ENCODE measurements around the gene HOXB8. TPM values are rescaled to one million over a fixed set of nuclear protein-coding genes. Genes with fewer than 3 reads are reported as not detected.

HOXB8 gene
- total and polyA plus RNA-seq, 10 of the 15 experiments (the other 5 are each of a cell fraction or from before 2014, with no cell fraction given), result 0.21 TPM; not detected in 9

GRCh38 chr17:48571024-48571818, 43.9 kb downstream of the HOXB8 start:
- 84% methylated on average over 26 of the region's 26 CpGs for WGBS (ENCODE audit: insufficient coverage, insufficient replicate concordance, low lambda C conversion rate, missing lambda C conversion rate)
- H3K9me3 ChIP-seq (replicated peaks; ENCODE audit: control insufficient read depth, insufficient read depth, low read length), result no peaks in the 10 kb centered on the region
- ATAC-seq, result no peak
- no peak for TF ChIP-seq CEBPZ (IDR thresholded peaks at IDR 0.05; ENCODE audit: low read depth, low read length)
- no peak for TF ChIP-seq SMARCA5 (IDR thresholded peaks at IDR 0.05)
- no peak for TF ChIP-seq RFX5 (IDR thresholded peaks at IDR 0.05; ENCODE audit: low read depth, low read length)
- no peak for TF ChIP-seq PRDM15 (CRISPR knock-in tag; IDR thresholded peaks at IDR 0.05)
- TF ChIP-seq MTA2 (IDR thresholded peaks at IDR 0.05; ENCODE audit: low read depth), result no peak
- TF ChIP-seq, protein P1, sequence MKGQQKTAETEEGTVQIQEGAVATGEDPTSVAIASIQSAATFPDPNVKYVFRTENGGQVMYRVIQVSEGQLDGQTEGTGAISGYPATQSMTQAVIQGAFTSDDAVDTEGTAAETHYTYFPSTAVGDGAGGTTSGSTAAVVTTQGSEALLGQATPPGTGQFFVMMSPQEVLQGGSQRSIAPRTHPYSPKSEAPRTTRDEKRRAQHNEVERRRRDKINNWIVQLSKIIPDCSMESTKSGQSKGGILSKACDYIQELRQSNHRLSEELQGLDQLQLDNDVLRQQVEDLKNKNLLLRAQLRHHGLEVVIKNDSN (IDR thresholded peaks at IDR 0.05; ENCODE audit: borderline replicate concordance, extremely low read length, insufficient read depth, low read depth, low read length), result no peak
- TF ChIP-seq EGR1 (IDR thresholded peaks at IDR 0.05; ENCODE audit: borderline replicate concordance in 1 of 2, low read depth in 2 of 2, low read length in 2 of 2), result no peak
- TF ChIP-seq IKZF2 (IDR thresholded peaks at IDR 0.05), result no peak
- TF ChIP-seq USF2 (IDR thresholded peaks at IDR 0.05; ENCODE audit: borderline replicate concordance, low read depth, low read length), result no peak
- TF ChIP-seq GATAD2B (conservative IDR thresholded peaks at IDR 0.05; ENCODE audit: low read depth), result no peak
- no peak for TF ChIP-seq ATF7 (IDR thresholded peaks at IDR 0.05; ENCODE audit: low read depth)
- no peak for TF ChIP-seq CBX3 (IDR thresholded peaks at IDR 0.05; ENCODE audit: borderline replicate concordance, low read depth)
- TF ChIP-seq SIN3A (IDR thresholded peaks at IDR 0.05; ENCODE audit: low read depth, low read length), result no peak
- TF ChIP-seq ESRRA (IDR thresholded peaks at IDR 0.05; ENCODE audit: low read length), result no peak
- no peak for TF ChIP-seq TCF12 (IDR thresholded peaks at IDR 0.05; ENCODE audit: low read depth, low read length)
- no peak overlapping the region for H3K9ac ChIP-seq (ENCODE audit: control insufficient read depth, insufficient read depth, low read length)
- in situ Hi-C loops (cut with MboI) (no loop called here), intact Hi-C loops (cut with micrococcal nuclease; ENCODE audit: unreplicated experiment) (no loop called here)
- no peak overlapping the region for H2AFZ ChIP-seq (ENCODE audit: control insufficient read depth, low read depth, low read length)
- no peak for DNase-seq (ENCODE audit: low read depth, low spot score)
- no peak overlapping the region for H3K27ac ChIP-seq (ENCODE audit: control insufficient read depth, insufficient read depth)
- no TSS peak for BruUV-seq (replicated peaks)
- H3K4me2 ChIP-seq (ENCODE audit: control insufficient read depth, insufficient read depth), result no peak overlapping the region
- peaks cover 6% of the 10 kb centered on the region for H3K4me1 ChIP-seq (ENCODE audit: control insufficient read depth, insufficient read depth, low read length)
- no peaks in the 10 kb centered on the region for H3K27me3 ChIP-seq (replicated peaks in 1 of 2; ENCODE audit: control insufficient read depth in 2 of 2, insufficient read depth in 2 of 2, low read length in 1 of 2)
- ChIA-PET CTCF (interaction anchor here (1.5 kb wide), 1 partner anchor 49 kb away, joined by 3 read pairs; no protein-coding TSS in a partner anchor), RAD21 (ENCODE audit: unreplicated experiment) (no interaction called here), POLR2A (no interaction called here), SMC1A (ENCODE audit: uncharacterized antibody, unreplicated experiment) (interaction anchor here (2.0 kb wide), 1 partner anchor 79 kb away, joined by 5 read pairs; no protein-coding TSS in a partner anchor)
- no peaks in the 10 kb centered on the region for H3K79me2 ChIP-seq (ENCODE audit: control insufficient read depth, insufficient read depth, low read length)
- H3K4me3 ChIP-seq, result no peak overlapping the region
- no peak for FAIRE-seq
- H3K36me3 ChIP-seq (ENCODE audit: control insufficient read depth in 2 of 2, insufficient read depth in 2 of 2, low read length in 1 of 2), result no peaks in the 10 kb centered on the region; a peak in 1 of 4 replicates
- H4K20me1 ChIP-seq (ENCODE audit: control insufficient read depth, insufficient read depth), result no peaks in the 10 kb centered on the region
